HepG2 (cell line): ENCODE data around the gene TMUB1. TPM values are rescaled to one million over a fixed set of nuclear protein-coding genes. Genes with fewer than 3 reads are reported as not detected.

ENCODE experiments used
- ATAC-seq: fragments of 200-7000 bp; cut with Tn5 transposase; 3 replicates; pipeline ENCODE4 v1.9.1; 2020; ENCODE audit warnings: mild to moderate bottlenecking, moderate library complexity
- BruUV-seq: library from RNA; stranded (reverse); fragments of 400-500 nt; replicated peaks from 2 replicates; lab custom pipeline; 2021; lab: Mats Ljungman, UMichigan
- CTCF ChIA-PET: fragments of 300-600 bp; formaldehyde crosslinking; extraction: SDS; loops from one replicate; lab custom pipeline; 2021; ENCODE audit warnings: low total read pairs, inconsistent platforms, low intra/inter-chr PET ratio; lab: Yijun Ruan, JAX
- POLR2A ChIA-PET: fragments of 350-600 bp; sonication (Branson Sonifier 250); formaldehyde crosslinking; loops from one replicate; lab custom pipeline; 2020; ENCODE audit warnings: antibody characterized with exemption, inconsistent platforms; lab: Yijun Ruan, JAX
- DNase-seq: peaks from one replicate; pipeline ENCODE4 v3.0.0-alpha.2; 2015; ENCODE audit warnings: low spot score
- FAIRE-seq: peaks from 3 replicates; lab custom pipeline; 2011; peaks lifted over from hg19 to GRCh38; lab: Jason Lieb, UNC
- H2AFZ ChIP-seq: one replicate; pipeline ENCODE4 v1.6.1; 2011; ENCODE audit warnings: low read length, inconsistent platforms
- H3K27ac ChIP-seq: fragments of 300-600 bp; 3 replicates; pipeline ENCODE4 v1.8.0; 2011; ENCODE audit warnings: mixed run types, mild to moderate bottlenecking, mixed read lengths, low read length, inconsistent platforms; ENCODE audit not compliant: insufficient read depth; ENCODE audit errors: extremely low read length
- H3K27me3 ChIP-seq, 2 experiments: fragments of 200-600 bp in 1 of 2; 2 replicates in 1 of 2; 3 replicates in 1 of 2; pipeline versions ENCODE4 v1.6.0 to v1.8.0; 2011; ENCODE audit warnings: low read length in 2 of 2, mild to moderate bottlenecking in 2 of 2, moderate library complexity in 2 of 2, inconsistent platforms in 1 of 2; ENCODE audit not compliant: insufficient read depth in 2 of 2, control insufficient read depth in 1 of 2
- H3K36me3 ChIP-seq, 2 experiments: fragments of 200-600 bp in 1 of 2; replicated peaks in 1 of 2; 2 replicates in 1 of 2; 3 replicates in 1 of 2; pipeline versions ENCODE4 v1.5.1 to v1.8.0; 2011; ENCODE audit warnings: low read length in 2 of 2, inconsistent platforms in 1 of 2; ENCODE audit not compliant: insufficient read depth in 2 of 2, control insufficient read depth in 1 of 2
- H3K4me1 ChIP-seq: 2 replicates; pipeline ENCODE4 v1.5.1; 2012; ENCODE audit warnings: low read length, inconsistent platforms; ENCODE audit not compliant: insufficient read depth
- H3K4me2 ChIP-seq: 2 replicates; pipeline ENCODE4 v1.6.0; 2011; ENCODE audit warnings: low read depth, low read length, inconsistent platforms
- H3K4me3 ChIP-seq, 3 experiments: fragments of 200-600 bp in 1 of 3; sonication (generic), shearing (Covaris generic) in 1 of 3; replicated peaks in 1 of 3; 2 replicates each; pipeline ENCODE4 v1.5.1; 2011 to 2016; ENCODE audit warnings: low read length in 3 of 3, inconsistent platforms in 2 of 3, low read depth in 2 of 3, mild to moderate bottlenecking in 2 of 3, control low read depth in 1 of 3, mixed read lengths in 1 of 3; ENCODE audit not compliant: insufficient read depth in 1 of 3
- H3K79me2 ChIP-seq: one replicate; pipeline ENCODE4 v1.6.1; 2011; ENCODE audit warnings: low read length, inconsistent platforms; ENCODE audit not compliant: insufficient read depth
- H3K9ac ChIP-seq: 2 replicates; pipeline ENCODE4 v1.6.0; 2011; ENCODE audit warnings: mild to moderate bottlenecking, low read depth, low read length, inconsistent platforms; ENCODE audit not compliant: insufficient read depth
- H3K9me3 ChIP-seq: 2 replicates; pipeline ENCODE4 v1.5.1; 2012; ENCODE audit warnings: mild to moderate bottlenecking, low read length
- H4K20me1 ChIP-seq: 2 replicates; pipeline ENCODE4 v1.6.0; 2011; ENCODE audit warnings: inconsistent platforms, mild to moderate bottlenecking, low read length, moderate library complexity; ENCODE audit not compliant: insufficient read depth
- MED13 ChIP-seq: sonication (generic); formaldehyde crosslinking; IDR thresholded peaks from 2 replicates; pipeline ENCODE4 v1.5.0; 2020; ENCODE audit warnings: missing genetic modification reagents
- POLR2AphosphoS2 ChIP-seq: IDR thresholded peaks from 2 replicates; pipeline ENCODE4 v1.6.1; 2011; ENCODE audit warnings: low read depth, low read length, improper control_type of control experiment
- SMYD3 ChIP-seq: sonication (generic); formaldehyde crosslinking; IDR thresholded peaks from 2 replicates; pipeline ENCODE4 v1.8.1; 2023; ENCODE audit warnings: mild to moderate bottlenecking, missing genetic modification reagents
- SRSF9 ChIP-seq: fragments of 200-400 bp; formaldehyde crosslinking; IDR thresholded peaks from 2 replicates; pipeline ENCODE4 v1.6.1; 2018; ENCODE audit warnings: borderline replicate concordance, mild to moderate bottlenecking, low read depth, low read length; ENCODE audit not compliant: insufficient read depth, poor library complexity, severe bottlenecking
- TRAFD1 ChIP-seq: sonication (generic); formaldehyde crosslinking; IDR thresholded peaks from 2 replicates; pipeline ENCODE4 v1.5.1; 2020; ENCODE audit warnings: missing genetic modification reagents, mild to moderate bottlenecking, borderline replicate concordance
- U2AF1 ChIP-seq: fragments of 200-400 bp; formaldehyde crosslinking; optimal IDR thresholded peaks from 2 replicates; pipeline ENCODE3; 2017; ENCODE audit warnings: mild to moderate bottlenecking, low read depth, low read length
- ZNF24 ChIP-seq: fragments of 450-650 bp; IDR thresholded peaks from 2 replicates; pipeline ENCODE4 v1.6.1; 2017; ENCODE audit warnings: antibody characterized with exemption, mild to moderate bottlenecking
- ZNF280B ChIP-seq: sonication (generic); formaldehyde crosslinking; IDR thresholded peaks from 2 replicates; pipeline ENCODE4 v1.5.0; 2020; ENCODE audit warnings: missing genetic modification reagents, mild to moderate bottlenecking, borderline replicate concordance
- ZNF441 ChIP-seq: sonication (generic); formaldehyde crosslinking; IDR thresholded peaks from 2 replicates; pipeline ENCODE4 v1.7.0; 2021; ENCODE audit warnings: missing genetic modification reagents, borderline replicate concordance
- ZSCAN29 ChIP-seq: sonication (generic); formaldehyde crosslinking; conservative IDR thresholded peaks from 2 replicates; pipeline ENCODE4 v1.4.0; 2020; ENCODE audit warnings: mild to moderate bottlenecking, missing genetic modification reagents
- WGBS: methylation state at CpG from one replicate; pipeline ENCODE4 v1.1.6; 2017; ENCODE audit warnings: low lambda C conversion rate; 5-methylcytosine and 5-hydroxymethylcytosine counted together
- in situ Hi-C: cut with HindIII; loops from 2 replicates; pipeline ENCODE4 v1.10.0; 2017; ENCODE audit warnings: low pct_unique_long_range_greater_than_20kb; ENCODE audit not compliant: extremely low pct_ligation_motif_present
- intact Hi-C: fragments of 100-400 bp; cut with micrococcal nuclease; formaldehyde crosslinking; loops from one replicate; pipeline ENCODE4 v1.10.0; 2022; ENCODE audit not compliant: unreplicated experiment
- polyA plus RNA-seq, 8 experiments: library from polyadenylated mRNA; depleted of rRNA in 3 of 8; stranded (reverse) in 7 of 8; unstranded in 1 of 8; fragments of >200 nt; fragmentation: Illumina TruSeq in 4 of 8; extraction: Trizol in 4 of 8; gene quantifications; 2 replicates each; pipeline versions ENCODE4 v1.2.1 to v1.2.3, GENCODE V29; 2011 to 2016; ENCODE audit warnings: low read depth in 4 of 8, missing spikeins in 1 of 8, mixed read lengths in 1 of 8; ENCODE audit not compliant: insufficient read depth in 1 of 8
- total RNA-seq, 5 experiments: library from RNA; depleted of rRNA; stranded (reverse); fragments of >200 nt; fragmentation: Illumina TruSeq; extraction: Trizol; gene quantifications; 2 replicates each; pipeline ENCODE4 v1.2.3, GENCODE V29; 2016; ENCODE audit warnings: low read depth in 1 of 5
- TF ChIP-seq, protein P1 (sequence below): sonication (generic); formaldehyde crosslinking; IDR thresholded peaks from 2 replicates; pipeline ENCODE4 v1.8.1; 2023; ENCODE audit warnings: mild to moderate bottlenecking, missing genetic modification reagents

TMUB1 gene
- total and polyA plus RNA-seq, 2 of the 13 experiments (the other 11 are each of a cell fraction or from before 2014, with no cell fraction given): 44.8 to 51.6 TPM

DNA sequence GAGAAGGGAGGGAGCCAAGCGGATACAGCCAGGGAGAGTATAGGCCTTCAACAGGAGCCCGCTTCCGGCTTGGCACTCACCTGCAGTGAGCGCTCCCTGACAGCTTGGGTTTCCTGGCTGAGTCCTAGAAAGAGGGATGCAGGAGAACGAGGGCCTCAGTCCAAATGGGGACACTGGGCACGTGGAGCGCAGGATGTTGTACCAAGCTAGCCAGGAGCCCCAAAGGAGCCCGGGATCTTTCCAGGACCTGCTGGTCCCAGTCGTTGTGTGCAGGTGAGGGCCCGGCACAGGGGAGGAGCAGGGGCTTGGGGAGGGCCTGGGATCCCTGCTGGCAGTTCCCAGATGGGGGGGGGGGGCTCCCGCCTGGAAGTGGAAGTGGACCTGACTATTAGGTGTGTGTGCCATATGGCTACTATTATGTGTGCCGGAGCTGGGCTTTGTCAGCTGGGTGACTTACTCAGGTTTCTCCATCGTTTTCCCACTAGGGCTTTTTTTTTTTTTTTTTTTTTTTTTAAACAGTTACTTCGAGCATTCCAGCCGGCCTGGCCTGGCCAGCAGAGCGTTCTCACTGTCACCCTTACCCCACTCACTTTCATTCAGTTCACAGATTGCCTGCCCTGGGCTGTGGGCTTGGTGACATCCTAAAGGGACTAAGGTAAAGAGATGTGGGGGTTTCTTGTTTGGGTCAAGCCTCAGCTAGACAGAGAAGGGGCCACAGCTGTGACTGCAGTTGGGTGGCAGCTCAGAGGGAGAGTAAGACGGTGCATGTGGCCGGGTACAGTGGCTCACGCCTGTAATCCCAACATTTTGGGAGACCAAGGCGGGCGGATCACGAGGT lies 6.8 kb upstream of the TMUB1 start:
- Histone ChIP-seq H3K36me3 (peaks cover 8 to 32% of the 10 kb centered on the region in 2 experiments; a peak in 4 of 5 replicates), H3K4me3 (peak overlapping the region in 1 of 3 experiments; percentile 98; a peak in 1 of 6 replicates), H3K27ac (peak overlapping the region; percentile 70), H3K79me2 (peaks cover 82% of the 10 kb centered on the region), H3K27me3 (no peaks in the 10 kb centered on the region), H4K20me1 (peaks cover 63% of the 10 kb centered on the region), H3K9ac (peak overlapping the region; percentile 88; the same call in 1 of the 2 replicates), H3K4me1 (peaks cover 49% of the 10 kb centered on the region), H3K4me2 (peak overlapping the region; percentile 97), H2AFZ (no peak overlapping the region), H3K9me3 (no peaks in the 10 kb centered on the region)
- TF ChIP-seq ZNF24 (no peak), ZNF441 (no peak), ZNF280B (CRISPR knock-in tag) (no peak), ZSCAN29 (CRISPR knock-in tag) (no peak), POLR2AphosphoS2 (no peak), TRAFD1 (CRISPR knock-in tag) (no peak), SMYD3 (CRISPR knock-in tag) (no peak), U2AF1 (no peak), SRSF9 (no peak), MED13 (CRISPR knock-in tag) (no peak)
- TF ChIP-seq, protein P1, sequence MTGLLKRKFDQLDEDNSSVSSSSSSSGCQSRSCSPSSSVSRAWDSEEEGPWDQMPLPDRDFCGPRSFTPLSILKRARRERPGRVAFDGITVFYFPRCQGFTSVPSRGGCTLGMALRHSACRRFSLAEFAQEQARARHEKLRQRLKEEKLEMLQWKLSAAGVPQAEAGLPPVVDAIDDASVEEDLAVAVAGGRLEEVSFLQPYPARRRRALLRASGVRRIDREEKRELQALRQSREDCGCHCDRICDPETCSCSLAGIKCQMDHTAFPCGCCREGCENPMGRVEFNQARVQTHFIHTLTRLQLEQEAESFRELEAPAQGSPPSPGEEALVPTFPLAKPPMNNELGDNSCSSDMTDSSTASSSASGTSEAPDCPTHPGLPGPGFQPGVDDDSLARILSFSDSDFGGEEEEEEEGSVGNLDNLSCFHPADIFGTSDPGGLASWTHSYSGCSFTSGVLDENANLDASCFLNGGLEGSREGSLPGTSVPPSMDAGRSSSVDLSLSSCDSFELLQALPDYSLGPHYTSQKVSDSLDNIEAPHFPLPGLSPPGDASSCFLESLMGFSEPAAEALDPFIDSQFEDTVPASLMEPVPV (CRISPR knock-in tag): no peak
- no peak for ATAC-seq
- ChIA-PET POLR2A (interaction anchor here (0.6 to 6.7 kb wide), 4 partner anchors 13 to 62 kb away, joined by 3 to 82 read pairs (median 6); partner anchors contain the start of gene ABCB8), CTCF (no interaction called here)
- intact Hi-C loops (loop anchor here (10.0 kb wide), 1 partner anchor 155 kb away; the partner anchor contains the start of gene SMARCD3), in situ Hi-C loops (no loop called here)
- no peak for FAIRE-seq
- DNase-seq: no peak
- no TSS peak for BruUV-seq
- 91% methylated on average over 17 of the region's 22 CpGs for WGBS
